Testis (tissue), 2 donors: ENCODE measurements around the gene POLE2.

ENCODE experiments used
- POLR2A ChIP-seq: fragments of 450-650 bp; IDR thresholded peaks from one replicate; pipeline ENCODE4 v1.6.1; 2017; ENCODE audit warnings: antibody characterized with exemption, mild to moderate bottlenecking, moderate library complexity
- TF ChIP-seq, protein P1 (sequence below), 3 experiments: fragments of 450-650 bp in 2 of 3; fragments of 200-600 bp in 1 of 3; sonication (generic) in 1 of 3; IDR thresholded peaks; one replicate each; pipeline ENCODE4 v1.5.1; 2016 to 2019; ENCODE audit warnings: antibody characterized with exemption in 3 of 3, mild to moderate bottlenecking in 2 of 3, moderate library complexity in 1 of 3

DNA sequence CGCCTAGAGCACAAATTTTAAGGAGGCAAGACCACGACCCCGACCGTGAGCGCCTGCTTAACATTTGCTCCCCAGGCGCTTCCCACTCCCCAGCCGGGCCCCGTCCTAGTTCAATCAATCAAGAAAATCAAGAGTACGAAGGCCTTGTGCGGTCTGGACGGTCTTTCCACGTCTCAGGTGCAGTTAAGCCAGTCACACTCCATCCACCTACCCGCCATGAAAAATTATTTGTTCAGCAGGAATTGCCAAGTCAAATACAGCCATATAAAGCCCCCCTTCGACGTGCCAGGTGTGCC, 89.9 kb downstream of the POLE2 start:
- TF ChIP-seq, protein P1, sequence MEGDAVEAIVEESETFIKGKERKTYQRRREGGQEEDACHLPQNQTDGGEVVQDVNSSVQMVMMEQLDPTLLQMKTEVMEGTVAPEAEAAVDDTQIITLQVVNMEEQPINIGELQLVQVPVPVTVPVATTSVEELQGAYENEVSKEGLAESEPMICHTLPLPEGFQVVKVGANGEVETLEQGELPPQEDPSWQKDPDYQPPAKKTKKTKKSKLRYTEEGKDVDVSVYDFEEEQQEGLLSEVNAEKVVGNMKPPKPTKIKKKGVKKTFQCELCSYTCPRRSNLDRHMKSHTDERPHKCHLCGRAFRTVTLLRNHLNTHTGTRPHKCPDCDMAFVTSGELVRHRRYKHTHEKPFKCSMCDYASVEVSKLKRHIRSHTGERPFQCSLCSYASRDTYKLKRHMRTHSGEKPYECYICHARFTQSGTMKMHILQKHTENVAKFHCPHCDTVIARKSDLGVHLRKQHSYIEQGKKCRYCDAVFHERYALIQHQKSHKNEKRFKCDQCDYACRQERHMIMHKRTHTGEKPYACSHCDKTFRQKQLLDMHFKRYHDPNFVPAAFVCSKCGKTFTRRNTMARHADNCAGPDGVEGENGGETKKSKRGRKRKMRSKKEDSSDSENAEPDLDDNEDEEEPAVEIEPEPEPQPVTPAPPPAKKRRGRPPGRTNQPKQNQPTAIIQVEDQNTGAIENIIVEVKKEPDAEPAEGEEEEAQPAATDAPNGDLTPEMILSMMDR (IDR thresholded peaks at IDR 0.05) = no peak
- TF ChIP-seq POLR2A = no peak
